ENCODE data around the gene BANF2. TPM values are rescaled to one million over a fixed set of nuclear protein-coding genes. Genes with fewer than 3 reads are reported as not detected.

The BANF2 gene
- total RNA-seq, 1 experiment from 2014 or later, result not detected

- Histone ChIP-seq H3K4me1 (ENCODE audit: insufficient read depth, low read length) (peaks cover 6% of the 10 kb centered on the region; the same call in 1 of the 2 replicates), H3K23ac (ENCODE audit: insufficient read length, low read depth, low read length) (no peak overlapping the region), H4K8ac (replicated peaks; ENCODE audit: insufficient read length, low read depth, low read length) (no peak overlapping the region), H3K27ac (ENCODE audit: insufficient read length, low read depth, low read length) (no peak overlapping the region), H3K9me3 (ENCODE audit: control insufficient read depth, low read depth, low read length) (no peaks in the 10 kb centered on the region), H3K79me1 (ENCODE audit: insufficient read depth, low read depth, low read length, poor library complexity, severe bottlenecking) (peaks cover 18% of the 10 kb centered on the region), H2BK20ac (ENCODE audit: low read depth, low read length, poor library complexity, severe bottlenecking) (no peak overlapping the region), H4K5ac (ENCODE audit: insufficient read length, low read depth, low read length) (no peak overlapping the region), H4K20me1 (ENCODE audit: control insufficient read depth, insufficient read depth, insufficient read length) (no peaks in the 10 kb centered on the region), H2BK12ac (ENCODE audit: insufficient read length, low read depth, low read length) (no peak overlapping the region), H4K91ac (ENCODE audit: insufficient read length, low read depth, low read length) (no peak overlapping the region), H2BK5ac (ENCODE audit: insufficient read length, low read length) (no peak overlapping the region), H3K56ac (ENCODE audit: insufficient read length, low read depth, low read length) (no peak overlapping the region), H2AFZ (ENCODE audit: low read length) (no peak overlapping the region), H3K79me2 (ENCODE audit: insufficient read depth, low read length) (peaks cover 37% of the 10 kb centered on the region), H3K14ac (ENCODE audit: insufficient read depth, low read length) (no peak overlapping the region), H3T11ph (ENCODE audit: low read length) (no peak overlapping the region), H2AK5ac (ENCODE audit: insufficient read length, low read length) (no peak overlapping the region), H2BK120ac (ENCODE audit: low read depth, low read length, poor library complexity, severe bottlenecking) (no peak overlapping the region), H3K9ac (ENCODE audit: extremely low read depth, insufficient read length, low read length) (no peak overlapping the region), H3K18ac (ENCODE audit: insufficient read length, low read depth, low read length) (no peak overlapping the region), H3K23me2 (ENCODE audit: insufficient read length, low read depth, low read length, poor library complexity, severe bottlenecking) (peaks cover 3% of the 10 kb centered on the region), H3K4me2 (ENCODE audit: insufficient read depth, insufficient read length, low read length) (no peak overlapping the region), H3K4ac (ENCODE audit: low read depth, low read length) (no peak overlapping the region), H2BK15ac (ENCODE audit: low read depth, low read length) (no peak overlapping the region), H3K27me3 (ENCODE audit: insufficient read depth, low read length) (no peaks in the 10 kb centered on the region)
- H3K27me3 Mint-ChIP-seq (ENCODE audit: low read depth), result no peaks in the 10 kb centered on the region
- no CpG with 5 or more reads among the region's 2 CpGs for WGBS (ENCODE audit: extremely low coverage, insufficient read length, low lambda C conversion rate)
- H3K4me1 Mint-ChIP-seq, result peaks cover 27 to 28% of the 10 kb centered on the region in 2 experiments
- DNase-seq, result no peak
- peaks cover 17 to 39% (median 30%) of the 10 kb centered on the region in 3 experiments for H3K36me3 Mint-ChIP-seq (ENCODE audit: insufficient read depth in 1 of 3, low read depth in 3 of 3)
- no peak overlapping the region; a peak in 1 of 7 replicates for H3K27ac Mint-ChIP-seq
- no peaks in the 10 kb centered on the region for H3K9me3 Mint-ChIP-seq
- H3K4me3 Mint-ChIP-seq, result no peak overlapping the region
- no peak for TF ChIP-seq CTCF (conservative IDR thresholded peaks at IDR 0.05)
Observed at GRCh38 chr20:17676942-17677341, 22.8 kb upstream of the BANF2 start.
